Measurements from ENCODE around the gene LINGO3. TPM values are rescaled to one million over a fixed set of nuclear protein-coding genes. Genes with fewer than 3 reads are reported as not detected.

LINGO3 gene
- total and polyA plus RNA-seq, 2 experiments from 2014 or later: 0.29 to 0.45 TPM

DNA sequence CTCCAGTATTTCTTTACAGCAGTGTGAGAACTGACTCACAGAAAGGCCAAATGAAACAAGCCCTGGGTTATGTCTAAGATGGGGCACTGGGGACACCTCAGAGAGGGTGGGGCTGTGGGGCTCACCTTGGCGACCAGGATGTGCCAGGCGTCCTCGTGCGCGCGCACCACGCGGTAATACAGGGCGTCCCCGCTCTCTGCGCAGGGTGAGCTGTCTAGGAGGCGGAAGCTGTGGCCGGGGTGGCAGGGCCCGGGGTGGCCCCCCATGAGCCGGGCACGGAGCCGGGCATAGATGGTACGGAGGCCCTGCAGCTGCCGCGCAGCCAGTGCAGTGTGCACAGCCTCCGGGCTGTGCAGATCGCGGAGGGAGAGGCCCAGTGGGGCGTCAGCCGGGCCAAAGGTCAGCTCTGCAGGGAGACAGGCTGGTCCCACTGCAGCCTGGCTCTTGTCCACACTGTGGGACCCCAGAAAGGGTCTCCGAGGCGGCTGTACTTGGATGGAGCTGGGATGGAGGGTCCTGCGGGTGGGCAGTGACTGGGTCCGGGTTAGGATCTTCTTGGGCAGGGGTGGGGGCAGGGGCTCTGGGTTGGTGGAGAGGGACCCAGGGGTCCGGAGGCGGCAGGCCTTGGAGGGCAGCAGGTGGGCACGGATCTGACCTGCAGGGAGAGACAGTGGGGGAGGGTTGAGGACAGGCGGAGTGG lies 29.3 kb downstream of the LINGO3 start:
- H3K9me2 ChIP-seq (ENCODE audit: insufficient read depth): no peaks in the 10 kb centered on the region
- no peak overlapping the region for H3K4me3 ChIP-seq
- peaks cover 21% of the 10 kb centered on the region for H3K27me3 ChIP-seq (ENCODE audit: insufficient read depth)
- H3K27ac Mint-ChIP-seq: no peak overlapping the region
- no peak for DNase-seq (ENCODE audit: low spot score)
- H3K4me2 ChIP-seq: no peak overlapping the region
- no peak for ATAC-seq
- peaks cover 14% of the 10 kb centered on the region for H3K4me1 Mint-ChIP-seq
- peaks cover 12% of the 10 kb centered on the region for H3K36me3 Mint-ChIP-seq (ENCODE audit: low read depth)
- H3K4me1 ChIP-seq (ENCODE audit: insufficient read depth): no peaks in the 10 kb centered on the region; the same call in 1 of the 2 replicates
- peaks cover 16% of the 10 kb centered on the region; the same call in 1 of the 2 replicates for H3F3A ChIP-seq (replicated peaks; ENCODE audit: low read depth)
- no peak overlapping the region for H3K27ac ChIP-seq (ENCODE audit: low read depth)
- H3K9me3 Mint-ChIP-seq: peaks cover 7% of the 10 kb centered on the region; the same call in 2 of the 3 replicates
- H3K27me3 Mint-ChIP-seq (ENCODE audit: insufficient read depth, low read depth, poor library complexity): peaks cover 23% of the 10 kb centered on the region
- H3K79me2 ChIP-seq (replicated peaks; ENCODE audit: insufficient read depth): peaks cover 9% of the 10 kb centered on the region
- H4K20me1 ChIP-seq (replicated peaks; ENCODE audit: insufficient read depth): peaks cover 8% of the 10 kb centered on the region
- no peak overlapping the region; the same call in 2 of the 3 replicates for H3K4me3 Mint-ChIP-seq
- no peak overlapping the region for H2AFZ ChIP-seq
- TF ChIP-seq, protein P1, sequence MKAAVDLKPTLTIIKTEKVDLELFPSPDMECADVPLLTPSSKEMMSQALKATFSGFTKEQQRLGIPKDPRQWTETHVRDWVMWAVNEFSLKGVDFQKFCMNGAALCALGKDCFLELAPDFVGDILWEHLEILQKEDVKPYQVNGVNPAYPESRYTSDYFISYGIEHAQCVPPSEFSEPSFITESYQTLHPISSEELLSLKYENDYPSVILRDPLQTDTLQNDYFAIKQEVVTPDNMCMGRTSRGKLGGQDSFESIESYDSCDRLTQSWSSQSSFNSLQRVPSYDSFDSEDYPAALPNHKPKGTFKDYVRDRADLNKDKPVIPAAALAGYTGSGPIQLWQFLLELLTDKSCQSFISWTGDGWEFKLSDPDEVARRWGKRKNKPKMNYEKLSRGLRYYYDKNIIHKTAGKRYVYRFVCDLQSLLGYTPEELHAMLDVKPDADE (IDR thresholded peaks at IDR 0.05): no peak
- TF ChIP-seq EZH2phosphoT487 (IDR thresholded peaks at IDR 0.05; ENCODE audit: unreplicated experiment) (no peak), ZNF331 (CRISPR knock-in tag; IDR thresholded peaks at IDR 0.05; ENCODE audit: low read depth) (no peak), ZNF114 (CRISPR knock-in tag; IDR thresholded peaks at IDR 0.05) (no peak), JUNB (IDR thresholded peaks at IDR 0.05; ENCODE audit: unreplicated experiment) (no peak), NANOG (IDR thresholded peaks at IDR 0.05; ENCODE audit: borderline replicate concordance) (no peak), STAT1 (IDR thresholded peaks at IDR 0.05; ENCODE audit: unreplicated experiment) (no peak), EZH2 (IDR thresholded peaks at IDR 0.05; ENCODE audit: low read depth, unreplicated experiment) (no peak), CREB1 (CRISPR knock-in tag; IDR thresholded peaks at IDR 0.05; ENCODE audit: low read depth) (no peak), POLR2AphosphoS5 (IDR thresholded peaks at IDR 0.05; ENCODE audit: low read depth) (no peak)
- TF ChIP-seq, protein P2, sequence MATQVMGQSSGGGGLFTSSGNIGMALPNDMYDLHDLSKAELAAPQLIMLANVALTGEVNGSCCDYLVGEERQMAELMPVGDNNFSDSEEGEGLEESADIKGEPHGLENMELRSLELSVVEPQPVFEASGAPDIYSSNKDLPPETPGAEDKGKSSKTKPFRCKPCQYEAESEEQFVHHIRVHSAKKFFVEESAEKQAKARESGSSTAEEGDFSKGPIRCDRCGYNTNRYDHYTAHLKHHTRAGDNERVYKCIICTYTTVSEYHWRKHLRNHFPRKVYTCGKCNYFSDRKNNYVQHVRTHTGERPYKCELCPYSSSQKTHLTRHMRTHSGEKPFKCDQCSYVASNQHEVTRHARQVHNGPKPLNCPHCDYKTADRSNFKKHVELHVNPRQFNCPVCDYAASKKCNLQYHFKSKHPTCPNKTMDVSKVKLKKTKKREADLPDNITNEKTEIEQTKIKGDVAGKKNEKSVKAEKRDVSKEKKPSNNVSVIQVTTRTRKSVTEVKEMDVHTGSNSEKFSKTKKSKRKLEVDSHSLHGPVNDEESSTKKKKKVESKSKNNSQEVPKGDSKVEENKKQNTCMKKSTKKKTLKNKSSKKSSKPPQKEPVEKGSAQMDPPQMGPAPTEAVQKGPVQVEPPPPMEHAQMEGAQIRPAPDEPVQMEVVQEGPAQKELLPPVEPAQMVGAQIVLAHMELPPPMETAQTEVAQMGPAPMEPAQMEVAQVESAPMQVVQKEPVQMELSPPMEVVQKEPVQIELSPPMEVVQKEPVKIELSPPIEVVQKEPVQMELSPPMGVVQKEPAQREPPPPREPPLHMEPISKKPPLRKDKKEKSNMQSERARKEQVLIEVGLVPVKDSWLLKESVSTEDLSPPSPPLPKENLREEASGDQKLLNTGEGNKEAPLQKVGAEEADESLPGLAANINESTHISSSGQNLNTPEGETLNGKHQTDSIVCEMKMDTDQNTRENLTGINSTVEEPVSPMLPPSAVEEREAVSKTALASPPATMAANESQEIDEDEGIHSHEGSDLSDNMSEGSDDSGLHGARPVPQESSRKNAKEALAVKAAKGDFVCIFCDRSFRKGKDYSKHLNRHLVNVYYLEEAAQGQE (IDR thresholded peaks at IDR 0.05; ENCODE audit: unreplicated experiment): no peak
- TF ChIP-seq, protein P3, sequence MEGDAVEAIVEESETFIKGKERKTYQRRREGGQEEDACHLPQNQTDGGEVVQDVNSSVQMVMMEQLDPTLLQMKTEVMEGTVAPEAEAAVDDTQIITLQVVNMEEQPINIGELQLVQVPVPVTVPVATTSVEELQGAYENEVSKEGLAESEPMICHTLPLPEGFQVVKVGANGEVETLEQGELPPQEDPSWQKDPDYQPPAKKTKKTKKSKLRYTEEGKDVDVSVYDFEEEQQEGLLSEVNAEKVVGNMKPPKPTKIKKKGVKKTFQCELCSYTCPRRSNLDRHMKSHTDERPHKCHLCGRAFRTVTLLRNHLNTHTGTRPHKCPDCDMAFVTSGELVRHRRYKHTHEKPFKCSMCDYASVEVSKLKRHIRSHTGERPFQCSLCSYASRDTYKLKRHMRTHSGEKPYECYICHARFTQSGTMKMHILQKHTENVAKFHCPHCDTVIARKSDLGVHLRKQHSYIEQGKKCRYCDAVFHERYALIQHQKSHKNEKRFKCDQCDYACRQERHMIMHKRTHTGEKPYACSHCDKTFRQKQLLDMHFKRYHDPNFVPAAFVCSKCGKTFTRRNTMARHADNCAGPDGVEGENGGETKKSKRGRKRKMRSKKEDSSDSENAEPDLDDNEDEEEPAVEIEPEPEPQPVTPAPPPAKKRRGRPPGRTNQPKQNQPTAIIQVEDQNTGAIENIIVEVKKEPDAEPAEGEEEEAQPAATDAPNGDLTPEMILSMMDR (conservative IDR thresholded peaks at IDR 0.05; ENCODE audit: low read depth in 2 of 2): no peak
- TF ChIP-seq, protein P4, sequence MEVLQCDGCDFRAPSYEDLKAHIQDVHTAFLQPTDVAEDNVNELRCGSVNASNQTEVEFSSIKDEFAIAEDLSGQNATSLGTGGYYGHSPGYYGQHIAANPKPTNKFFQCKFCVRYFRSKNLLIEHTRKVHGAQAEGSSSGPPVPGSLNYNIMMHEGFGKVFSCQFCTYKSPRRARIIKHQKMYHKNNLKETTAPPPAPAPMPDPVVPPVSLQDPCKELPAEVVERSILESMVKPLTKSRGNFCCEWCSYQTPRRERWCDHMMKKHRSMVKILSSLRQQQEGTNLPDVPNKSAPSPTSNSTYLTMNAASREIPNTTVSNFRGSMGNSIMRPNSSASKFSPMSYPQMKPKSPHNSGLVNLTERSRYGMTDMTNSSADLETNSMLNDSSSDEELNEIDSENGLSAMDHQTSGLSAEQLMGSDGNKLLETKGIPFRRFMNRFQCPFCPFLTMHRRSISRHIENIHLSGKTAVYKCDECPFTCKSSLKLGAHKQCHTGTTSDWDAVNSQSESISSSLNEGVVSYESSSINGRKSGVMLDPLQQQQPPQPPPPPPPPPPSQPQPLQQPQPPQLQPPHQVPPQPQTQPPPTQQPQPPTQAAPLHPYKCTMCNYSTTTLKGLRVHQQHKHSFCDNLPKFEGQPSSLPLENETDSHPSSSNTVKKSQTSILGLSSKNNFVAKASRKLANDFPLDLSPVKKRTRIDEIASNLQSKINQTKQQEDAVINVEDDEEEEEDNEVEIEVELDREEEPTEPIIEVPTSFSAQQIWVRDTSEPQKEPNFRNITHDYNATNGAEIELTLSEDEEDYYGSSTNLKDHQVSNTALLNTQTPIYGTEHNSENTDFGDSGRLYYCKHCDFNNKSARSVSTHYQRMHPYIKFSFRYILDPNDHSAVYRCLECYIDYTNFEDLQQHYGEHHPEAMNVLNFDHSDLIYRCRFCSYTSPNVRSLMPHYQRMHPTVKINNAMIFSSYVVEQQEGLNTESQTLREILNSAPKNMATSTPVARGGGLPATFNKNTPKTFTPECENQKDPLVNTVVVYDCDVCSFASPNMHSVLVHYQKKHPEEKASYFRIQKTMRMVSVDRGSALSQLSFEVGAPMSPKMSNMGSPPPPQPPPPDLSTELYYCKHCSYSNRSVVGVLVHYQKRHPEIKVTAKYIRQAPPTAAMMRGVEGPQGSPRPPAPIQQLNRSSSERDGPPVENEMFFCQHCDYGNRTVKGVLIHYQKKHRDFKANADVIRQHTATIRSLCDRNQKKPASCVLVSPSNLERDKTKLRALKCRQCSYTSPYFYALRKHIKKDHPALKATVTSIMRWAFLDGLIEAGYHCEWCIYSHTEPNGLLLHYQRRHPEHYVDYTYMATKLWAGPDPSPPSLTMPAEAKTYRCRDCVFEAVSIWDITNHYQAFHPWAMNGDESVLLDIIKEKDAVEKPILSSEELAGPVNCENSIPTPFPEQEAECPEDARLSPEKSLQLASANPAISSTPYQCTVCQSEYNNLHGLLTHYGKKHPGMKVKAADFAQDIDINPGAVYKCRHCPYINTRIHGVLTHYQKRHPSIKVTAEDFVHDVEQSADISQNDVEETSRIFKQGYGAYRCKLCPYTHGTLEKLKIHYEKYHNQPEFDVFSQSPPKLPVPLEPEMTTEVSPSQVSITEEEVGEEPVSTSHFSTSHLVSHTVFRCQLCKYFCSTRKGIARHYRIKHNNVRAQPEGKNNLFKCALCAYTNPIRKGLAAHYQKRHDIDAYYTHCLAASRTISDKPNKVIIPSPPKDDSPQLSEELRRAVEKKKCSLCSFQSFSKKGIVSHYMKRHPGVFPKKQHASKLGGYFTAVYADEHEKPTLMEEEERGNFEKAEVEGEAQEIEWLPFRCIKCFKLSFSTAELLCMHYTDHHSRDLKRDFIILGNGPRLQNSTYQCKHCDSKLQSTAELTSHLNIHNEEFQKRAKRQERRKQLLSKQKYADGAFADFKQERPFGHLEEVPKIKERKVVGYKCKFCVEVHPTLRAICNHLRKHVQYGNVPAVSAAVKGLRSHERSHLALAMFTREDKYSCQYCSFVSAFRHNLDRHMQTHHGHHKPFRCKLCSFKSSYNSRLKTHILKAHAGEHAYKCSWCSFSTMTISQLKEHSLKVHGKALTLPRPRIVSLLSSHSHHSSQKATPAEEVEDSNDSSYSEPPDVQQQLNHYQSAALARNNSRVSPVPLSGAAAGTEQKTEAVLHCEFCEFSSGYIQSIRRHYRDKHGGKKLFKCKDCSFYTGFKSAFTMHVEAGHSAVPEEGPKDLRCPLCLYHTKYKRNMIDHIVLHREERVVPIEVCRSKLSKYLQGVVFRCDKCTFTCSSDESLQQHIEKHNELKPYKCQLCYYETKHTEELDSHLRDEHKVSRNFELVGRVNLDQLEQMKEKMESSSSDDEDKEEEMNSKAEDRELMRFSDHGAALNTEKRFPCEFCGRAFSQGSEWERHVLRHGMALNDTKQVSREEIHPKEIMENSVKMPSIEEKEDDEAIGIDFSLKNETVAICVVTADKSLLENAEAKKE (CRISPR knock-in tag; IDR thresholded peaks at IDR 0.05): no peak
- no peaks in the 10 kb centered on the region for H3K36me3 ChIP-seq (ENCODE audit: insufficient read depth)

Measured in GM23338 (cell line).